H1 (cell line): ENCODE data around the gene MRPS34. TPM values are rescaled to one million over a fixed set of nuclear protein-coding genes. Genes with fewer than 3 reads are reported as not detected.

Experiments
- CHD7 ChIP-seq: fragments of 300-600 bp; sonication (generic); IDR thresholded peaks from 2 replicates; pipeline ENCODE4 v1.7.1; 2012; ENCODE audit warnings: low read length, moderate library complexity, mild to moderate bottlenecking, inconsistent platforms; ENCODE audit not compliant: insufficient replicate concordance
- POLR2AphosphoS5 ChIP-seq: IDR thresholded peaks from 2 replicates; pipeline ENCODE4 v1.6.1; 2011; ENCODE audit warnings: low read depth, low read length
- SIRT6 ChIP-seq: IDR thresholded peaks from one replicate; pipeline ENCODE4 v1.7.1; 2012; ENCODE audit warnings: low read length, inconsistent platforms
- TCF12 ChIP-seq: IDR thresholded peaks from 2 replicates; pipeline ENCODE4 v1.6.1; 2011; ENCODE audit warnings: low read depth, mild to moderate bottlenecking, low read length
- polyA plus RNA-seq, 7 experiments: library from polyadenylated mRNA; depleted of rRNA in 3 of 7; stranded (reverse) in 5 of 7; unstranded in 2 of 7; fragments of >200 nt in 5 of 7; fragments of 200-250 nt in 2 of 7; gene quantifications; 1 replicate in 5 of 7; 2 replicates in 1 of 7; 4 replicates in 1 of 7; pipeline versions ENCODE4 v1.2.1 to v1.2.3, GENCODE V29; 2011 to 2013; ENCODE audit warnings: missing spikeins in 2 of 7, mixed read lengths in 2 of 7
- total RNA-seq: library from RNA; stranded (reverse); fragmentation: NEBNext Ultra II Directional; extraction: Animal tissue kit (Norgen Biotek cat#: 25700); gene quantifications from 2 replicates; pipeline ENCODE4 v1.2.1, GENCODE V29; 2021

Gene MRPS34
- total and polyA plus RNA-seq, 2 of the 8 experiments (the other 6 are each of a cell fraction or from before 2014, with no cell fraction given) = 168 to 252 TPM

DNA sequence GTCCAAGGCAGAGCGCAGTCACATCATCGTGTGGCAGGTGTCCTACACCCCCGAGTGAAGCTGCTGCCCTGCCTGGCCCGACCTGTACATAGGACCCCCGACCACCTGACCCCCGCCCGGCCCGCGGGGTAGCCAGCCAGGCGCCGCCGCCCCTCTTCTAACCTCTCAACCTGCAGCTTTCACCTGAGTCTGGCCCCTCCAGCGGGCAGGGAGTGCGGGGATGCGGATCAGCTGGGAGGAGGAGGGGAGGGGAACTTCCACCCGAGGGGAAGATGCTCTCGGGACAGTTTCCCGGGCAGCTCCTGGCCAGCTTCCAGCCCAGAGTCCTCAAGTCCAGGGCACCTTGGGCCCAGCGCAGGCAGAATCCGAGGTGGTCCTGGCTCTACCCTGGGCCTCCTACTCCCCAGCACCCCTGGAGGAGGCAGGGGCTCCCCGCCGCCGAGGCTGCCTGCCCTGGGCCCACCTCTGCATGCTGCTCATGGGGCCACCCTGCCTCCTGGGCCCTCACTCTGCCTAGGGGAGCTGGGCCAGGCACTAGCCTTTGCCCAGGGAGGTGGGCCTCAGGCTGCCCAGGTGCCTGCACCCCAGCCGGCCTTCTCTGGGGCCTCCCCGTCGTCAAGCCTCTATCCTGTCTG, 4.0 kb downstream of the MRPS34 start (continued):
- TF ChIP-seq CHD7 = no peak
- TF ChIP-seq POLR2AphosphoS5 = peak; percentile 42; the same call in 1 of the 2 replicates
- no peak for TF ChIP-seq SIRT6
- no peak for TF ChIP-seq TCF12
